Esophagus muscularis mucosa (tissue), 3 donors: ENCODE results near the gene NUDT1.

Experiments used
- CTCF ChIP-seq, 3 experiments: fragments of 200-600 bp in 2 of 3; fragments of 450-650 bp in 1 of 3; sonication (generic) in 2 of 3; IDR thresholded peaks; one replicate each; pipeline ENCODE4 v1.5.1; 2017 to 2019; ENCODE audit warnings: antibody characterized with exemption in 3 of 3, mild to moderate bottlenecking in 2 of 3, moderate library complexity in 1 of 3
- POLR2A ChIP-seq: fragments of 450-650 bp; IDR thresholded peaks from one replicate; pipeline ENCODE4 v1.6.1; 2017; ENCODE audit warnings: antibody characterized with exemption, moderate library complexity, mild to moderate bottlenecking, low read depth

GRCh38 chr7:2231992-2232765, 9.8 kb upstream of the NUDT1 start:
- no peak for TF ChIP-seq CTCF (IDR thresholded peaks at IDR 0.05)
- no peak for TF ChIP-seq POLR2A
